ENCODE data around the gene DLG2. TPM values are rescaled to one million over a fixed set of nuclear protein-coding genes. Genes with fewer than 3 reads are reported as not detected.

DLG2 gene
- total and polyA plus RNA-seq, 2 donors, result 4.8 to 6.6 TPM

DNA sequence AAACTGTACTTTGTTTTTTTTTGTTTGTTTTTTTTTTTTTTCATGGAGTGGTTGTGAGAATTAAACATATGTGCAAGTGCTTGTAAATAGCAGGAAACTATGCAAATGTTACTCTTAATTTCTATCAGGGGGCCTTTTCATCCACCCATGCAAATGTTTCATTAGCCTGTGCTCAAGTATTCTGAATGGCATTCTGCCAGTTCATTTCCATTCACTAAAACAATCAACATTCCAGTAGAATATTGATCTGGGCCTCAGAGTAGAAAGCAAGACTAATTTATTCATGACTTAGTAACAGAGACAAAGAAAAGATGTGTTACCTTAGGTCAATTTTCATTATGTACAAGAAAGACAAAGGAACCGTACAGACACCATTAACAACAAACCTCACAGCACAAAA, 971.4 kb downstream of the DLG2 start:
- no peaks in the 10 kb centered on the region for H3K27me3 ChIP-seq (ENCODE audit: control insufficient read depth in 2 of 2, insufficient read depth in 1 of 2, low read length in 1 of 2)
- H3K9me3 ChIP-seq (ENCODE audit: control insufficient read depth in 2 of 2, insufficient read depth in 1 of 2, low read length in 1 of 2), result no peaks in the 10 kb centered on the region
- no peak overlapping the region for H3K27ac ChIP-seq (ENCODE audit: low read depth in 1 of 2, low read length in 1 of 2)
- H3K4me3 ChIP-seq (ENCODE audit: low read length in 2 of 2), result no peak overlapping the region
- no peak for DNase-seq (ENCODE audit: low read depth in 6 of 9, low spot score in 9 of 9)
- H3K4me1 ChIP-seq (ENCODE audit: control insufficient read depth in 2 of 2, insufficient read depth in 2 of 2, low read length in 2 of 2), result no peaks in the 10 kb centered on the region
- no peaks in the 10 kb centered on the region for H3K36me3 ChIP-seq (ENCODE audit: control insufficient read depth in 2 of 2, insufficient read depth in 2 of 2, low read length in 1 of 2)
- 99% methylated on average over 1 of the region's 1 CpG for whole genome bisulfite sequencing

GRCh38 chr11:84648471-84648870, 978.7 kb downstream of the DLG2 start:
- no peaks in the 10 kb centered on the region for H3K36me3 ChIP-seq (ENCODE audit: control insufficient read depth in 2 of 2, insufficient read depth in 2 of 2, low read length in 1 of 2)
- no peaks in the 10 kb centered on the region for H3K4me1 ChIP-seq (ENCODE audit: control insufficient read depth in 2 of 2, insufficient read depth in 2 of 2, low read length in 2 of 2)
- DNase-seq (ENCODE audit: low read depth in 6 of 9, low spot score in 9 of 9), result no peak
- H3K9me3 ChIP-seq (ENCODE audit: control insufficient read depth in 2 of 2, insufficient read depth in 1 of 2, low read length in 1 of 2), result no peaks in the 10 kb centered on the region
- no peak overlapping the region for H3K4me3 ChIP-seq (ENCODE audit: low read length in 2 of 2)
- H3K27me3 ChIP-seq (ENCODE audit: control insufficient read depth in 2 of 2, insufficient read depth in 1 of 2, low read length in 1 of 2), result no peaks in the 10 kb centered on the region
- WGBS, result 87% methylated on average over 5 of the region's 5 CpGs
- no peak overlapping the region for H3K27ac ChIP-seq (ENCODE audit: low read depth in 1 of 2, low read length in 1 of 2)

GRCh38 chr11:84645988-84646694, 981.0 kb downstream of the DLG2 start:
- H3K36me3 ChIP-seq (ENCODE audit: control insufficient read depth in 2 of 2, insufficient read depth in 2 of 2, low read length in 1 of 2), result no peaks in the 10 kb centered on the region
- WGBS, result 95% methylated on average over 5 of the region's 5 CpGs
- H3K4me3 ChIP-seq (ENCODE audit: low read length in 2 of 2), result no peak overlapping the region
- no peak for DNase-seq (ENCODE audit: low read depth in 6 of 9, low spot score in 9 of 9)
- no peaks in the 10 kb centered on the region for H3K9me3 ChIP-seq (ENCODE audit: control insufficient read depth in 2 of 2, insufficient read depth in 1 of 2, low read length in 1 of 2)
- no peaks in the 10 kb centered on the region for H3K4me1 ChIP-seq (ENCODE audit: control insufficient read depth in 2 of 2, insufficient read depth in 2 of 2, low read length in 2 of 2)
- no peak overlapping the region for H3K27ac ChIP-seq (ENCODE audit: low read depth in 1 of 2, low read length in 1 of 2)
- no peaks in the 10 kb centered on the region for H3K27me3 ChIP-seq (ENCODE audit: control insufficient read depth in 2 of 2, insufficient read depth in 1 of 2, low read length in 1 of 2)

- H3K9me3 ChIP-seq (ENCODE audit: control insufficient read depth in 2 of 2, insufficient read depth in 1 of 2, low read length in 1 of 2), result no peaks in the 10 kb centered on the region
- no peaks in the 10 kb centered on the region for H3K4me1 ChIP-seq (ENCODE audit: control insufficient read depth in 2 of 2, insufficient read depth in 2 of 2, low read length in 2 of 2)
- no peaks in the 10 kb centered on the region for H3K27me3 ChIP-seq (ENCODE audit: control insufficient read depth in 2 of 2, insufficient read depth in 1 of 2, low read length in 1 of 2)
- H3K36me3 ChIP-seq (ENCODE audit: control insufficient read depth in 2 of 2, insufficient read depth in 2 of 2, low read length in 1 of 2), result no peaks in the 10 kb centered on the region
- H3K27ac ChIP-seq (ENCODE audit: low read depth in 1 of 2, low read length in 1 of 2), result no peak overlapping the region
- H3K4me3 ChIP-seq (ENCODE audit: low read length in 2 of 2), result no peak overlapping the region
- no peak for DNase-seq (ENCODE audit: low read depth in 6 of 9, low spot score in 9 of 9)
Observed at GRCh38 chr11:84642500-84642899, 984.6 kb downstream of the DLG2 start.

DNA sequence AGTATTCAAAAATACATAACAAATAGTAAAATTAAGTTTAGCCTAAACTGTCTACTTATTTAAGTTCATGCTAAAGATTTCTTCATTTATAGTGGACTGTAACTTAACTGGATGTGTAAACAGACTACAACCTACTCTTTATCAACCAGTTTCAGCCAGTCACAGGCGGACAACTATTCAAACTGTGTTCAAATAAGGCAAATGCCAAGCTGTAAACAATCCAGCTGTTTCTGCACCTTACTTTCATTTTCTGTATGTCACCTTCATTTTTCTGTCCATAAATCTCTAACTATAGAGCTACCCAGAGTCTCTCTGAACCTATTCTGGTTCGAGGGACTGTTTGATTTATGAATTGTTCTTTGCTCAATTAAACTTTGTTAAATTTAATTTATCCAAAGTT, 992.8 kb downstream of the DLG2 start:
- Histone ChIP-seq H3K27me3 (ENCODE audit: control insufficient read depth in 2 of 2, insufficient read depth in 1 of 2, low read length in 1 of 2) (no peaks in the 10 kb centered on the region), H3K4me1 (ENCODE audit: control insufficient read depth in 2 of 2, insufficient read depth in 2 of 2, low read length in 2 of 2) (no peaks in the 10 kb centered on the region), H3K36me3 (ENCODE audit: control insufficient read depth in 2 of 2, insufficient read depth in 2 of 2, low read length in 1 of 2) (no peaks in the 10 kb centered on the region), H3K9me3 (ENCODE audit: control insufficient read depth in 2 of 2, insufficient read depth in 1 of 2, low read length in 1 of 2) (no peaks in the 10 kb centered on the region), H3K27ac (ENCODE audit: low read depth in 1 of 2, low read length in 1 of 2) (no peak overlapping the region), H3K4me3 (ENCODE audit: low read length in 2 of 2) (no peak overlapping the region)
- 61% methylated on average over 2 of the region's 2 CpGs for WGBS
- DNase-seq (ENCODE audit: low read depth in 6 of 9, low spot score in 9 of 9), result no peak

GRCh38 chr11:84628871-84629620, 998.1 kb downstream of the DLG2 start:
- no peak overlapping the region for H3K4me3 ChIP-seq (ENCODE audit: low read length in 2 of 2)
- no peak overlapping the region for H3K27ac ChIP-seq (ENCODE audit: low read depth in 1 of 2, low read length in 1 of 2)
- H3K36me3 ChIP-seq (ENCODE audit: control insufficient read depth in 2 of 2, insufficient read depth in 2 of 2, low read length in 1 of 2), result no peaks in the 10 kb centered on the region
- no peak for DNase-seq (ENCODE audit: low read depth in 6 of 9, low spot score in 9 of 9)
- H3K27me3 ChIP-seq (ENCODE audit: control insufficient read depth in 2 of 2, insufficient read depth in 1 of 2, low read length in 1 of 2), result no peaks in the 10 kb centered on the region
- H3K9me3 ChIP-seq (ENCODE audit: control insufficient read depth in 2 of 2, insufficient read depth in 1 of 2, low read length in 1 of 2), result no peaks in the 10 kb centered on the region
- H3K4me1 ChIP-seq (ENCODE audit: control insufficient read depth in 2 of 2, insufficient read depth in 2 of 2, low read length in 2 of 2), result no peaks in the 10 kb centered on the region
- 88% methylated on average over 4 of the region's 4 CpGs for WGBS

- no peaks in the 10 kb centered on the region for H3K9me3 ChIP-seq (ENCODE audit: control insufficient read depth in 2 of 2, insufficient read depth in 1 of 2, low read length in 1 of 2)
- H3K27ac ChIP-seq (ENCODE audit: low read depth in 1 of 2, low read length in 1 of 2), result no peak overlapping the region
- no peak for DNase-seq (ENCODE audit: low read depth in 6 of 9, low spot score in 9 of 9)
- H3K36me3 ChIP-seq (ENCODE audit: control insufficient read depth in 2 of 2, insufficient read depth in 2 of 2, low read length in 1 of 2), result no peaks in the 10 kb centered on the region
- H3K4me1 ChIP-seq (ENCODE audit: control insufficient read depth in 2 of 2, insufficient read depth in 2 of 2, low read length in 2 of 2), result no peaks in the 10 kb centered on the region
- no peaks in the 10 kb centered on the region for H3K27me3 ChIP-seq (ENCODE audit: control insufficient read depth in 2 of 2, insufficient read depth in 1 of 2, low read length in 1 of 2)
- no peak overlapping the region for H3K4me3 ChIP-seq (ENCODE audit: low read length in 2 of 2)
Observed at GRCh38 chr11:84626256-84626655, 1000.9 kb downstream of the DLG2 start.

- Histone ChIP-seq H3K27me3 (ENCODE audit: control insufficient read depth in 2 of 2, insufficient read depth in 1 of 2, low read length in 1 of 2) (no peaks in the 10 kb centered on the region), H3K36me3 (ENCODE audit: control insufficient read depth in 2 of 2, insufficient read depth in 2 of 2, low read length in 1 of 2) (no peaks in the 10 kb centered on the region), H3K4me3 (ENCODE audit: low read length in 2 of 2) (no peak overlapping the region), H3K4me1 (ENCODE audit: control insufficient read depth in 2 of 2, insufficient read depth in 2 of 2, low read length in 2 of 2) (no peaks in the 10 kb centered on the region), H3K9me3 (ENCODE audit: control insufficient read depth in 2 of 2, insufficient read depth in 1 of 2, low read length in 1 of 2) (no peaks in the 10 kb centered on the region), H3K27ac (ENCODE audit: low read depth in 1 of 2, low read length in 1 of 2) (no peak overlapping the region)
- WGBS, result 90% methylated on average over 2 of the region's 2 CpGs
- no peak for DNase-seq (ENCODE audit: low read depth in 6 of 9, low spot score in 9 of 9)
Observed at GRCh38 chr11:84612645-84613044, 1014.5 kb downstream of the DLG2 start.

DNA sequence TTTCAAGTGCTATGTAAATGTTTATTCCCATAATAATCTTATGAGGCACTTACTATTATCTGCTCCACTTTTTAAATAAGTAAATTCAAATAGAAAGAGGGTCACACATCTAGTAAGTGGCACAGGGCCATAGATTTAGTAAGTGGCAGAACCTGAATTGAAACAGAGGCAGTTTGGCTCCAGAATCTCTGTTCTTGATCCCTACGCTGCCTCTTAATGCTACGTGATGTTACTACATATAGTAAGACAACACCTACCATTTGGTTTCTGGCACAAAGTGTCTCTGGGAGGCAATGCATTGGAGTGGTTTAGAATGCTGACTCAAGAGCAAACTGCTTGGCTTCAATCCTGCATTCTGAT, 1018.3 kb downstream of the DLG2 start:
- Histone ChIP-seq H3K27me3 (ENCODE audit: control insufficient read depth in 2 of 2, insufficient read depth in 1 of 2, low read length in 1 of 2) (no peaks in the 10 kb centered on the region), H3K4me1 (ENCODE audit: control insufficient read depth in 2 of 2, insufficient read depth in 2 of 2, low read length in 2 of 2) (no peaks in the 10 kb centered on the region), H3K4me3 (ENCODE audit: low read length in 2 of 2) (no peak overlapping the region), H3K36me3 (ENCODE audit: control insufficient read depth in 2 of 2, insufficient read depth in 2 of 2, low read length in 1 of 2) (no peaks in the 10 kb centered on the region), H3K27ac (ENCODE audit: low read depth in 1 of 2, low read length in 1 of 2) (no peak overlapping the region), H3K9me3 (ENCODE audit: control insufficient read depth in 2 of 2, insufficient read depth in 1 of 2, low read length in 1 of 2) (no peaks in the 10 kb centered on the region)
- DNase-seq (ENCODE audit: low read depth in 6 of 9, low spot score in 9 of 9), result no peak
- 94% methylated on average over 2 of the region's 2 CpGs for WGBS

Measured in thymus (tissue), 11 donors.